ENCODE data around the gene ZBTB1.

ZBTB1 gene

GRCh38 chr14:64573109-64573508 lies 68.5 kb downstream of the ZBTB1 start:
- no peak for DNase-seq

Measured in 8988T (cell line).